Left forelimb (tissue), 1 donor: Measurements from ENCODE around the gene IGF2BP3.

Source experiments
- DNase-seq: peaks from one replicate; pipeline ENCODE4 v3.0.0-alpha.2; 2018; ENCODE audit warnings: low spot score

Gene IGF2BP3

DNA sequence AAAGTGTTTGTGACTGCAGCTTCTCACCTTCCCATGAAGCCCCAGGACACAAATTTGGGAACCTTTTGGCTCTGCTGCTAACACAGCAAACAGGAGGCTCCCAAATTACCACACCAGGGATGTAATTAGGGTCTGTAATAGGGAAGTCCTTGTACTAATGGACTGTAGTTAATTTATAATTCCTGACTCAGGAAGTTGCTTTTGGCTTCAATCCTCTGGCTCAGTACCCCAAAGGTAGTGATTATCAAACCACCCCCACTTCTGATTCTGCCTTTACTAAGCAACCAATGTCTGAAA, 174.9 kb downstream of the IGF2BP3 start:
- no peak for DNase-seq

DNA sequence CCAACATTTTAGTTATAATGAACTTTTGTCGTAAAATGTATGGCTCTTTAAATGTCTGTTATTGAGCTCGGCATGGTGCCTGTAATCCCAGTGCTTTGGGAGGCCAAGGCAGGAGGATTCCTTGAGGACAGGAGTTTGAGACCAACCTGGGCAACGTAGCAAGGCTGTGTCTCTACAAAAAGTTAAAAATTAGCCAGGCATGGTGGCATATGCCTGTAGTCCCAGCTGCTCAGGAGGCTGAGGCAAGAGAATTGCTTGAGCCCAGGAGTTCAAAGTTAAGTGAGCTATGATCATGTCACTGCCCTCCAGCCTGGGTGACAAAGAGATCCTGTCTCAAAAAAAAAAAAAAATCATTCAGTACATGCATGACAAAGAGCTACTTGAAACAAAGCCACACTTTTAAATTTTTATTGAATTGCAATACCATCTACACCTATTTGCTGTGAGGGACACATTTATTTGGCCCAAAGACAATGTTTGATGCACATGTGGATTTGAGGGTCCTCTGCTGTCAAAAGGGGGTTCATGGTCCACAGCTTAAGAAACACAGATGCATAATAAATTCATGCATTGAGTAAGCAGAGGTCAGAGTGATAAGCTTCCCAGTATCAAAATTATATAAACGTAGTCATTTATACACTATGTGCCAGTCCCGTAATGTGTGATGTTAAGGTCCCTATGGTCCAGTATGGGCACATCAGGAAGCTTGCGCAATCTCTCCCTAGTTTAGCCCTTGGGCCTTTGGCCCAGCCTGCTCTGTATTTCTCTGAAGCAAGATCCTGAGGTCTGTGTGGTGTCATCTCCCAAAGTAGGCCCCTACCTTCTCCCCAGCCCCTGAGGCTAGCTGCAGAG, 175.5 kb downstream of the IGF2BP3 start:
- no peak for DNase-seq

DNA sequence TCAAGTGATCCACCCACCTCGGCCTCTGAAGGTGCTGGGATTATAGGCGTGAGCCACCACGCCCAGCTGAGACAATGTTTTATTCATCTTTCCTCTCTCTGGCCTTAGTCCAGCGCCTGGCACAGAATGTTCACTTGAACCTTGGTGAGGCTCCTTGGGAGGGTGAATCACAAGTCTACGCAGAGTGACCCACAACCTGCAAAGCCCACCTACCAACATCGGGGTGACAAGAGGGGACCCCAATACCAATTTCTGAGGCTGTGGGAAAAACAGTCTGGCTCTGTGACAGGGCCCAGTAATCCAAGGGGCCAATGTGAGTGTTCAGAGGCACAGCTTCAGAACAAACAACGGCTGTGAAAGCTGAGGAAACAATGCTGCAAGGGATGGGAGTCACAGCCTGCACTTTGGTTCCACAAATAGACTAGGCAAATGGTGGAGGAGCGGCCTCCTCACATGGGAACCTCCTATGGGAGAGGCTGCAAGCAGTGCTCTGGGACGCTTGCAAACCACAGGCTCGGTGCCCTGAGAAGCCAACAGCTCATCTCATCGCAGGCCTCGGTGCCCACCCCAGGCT, 176.7 kb downstream of the IGF2BP3 start:
- no peak for DNase-seq

DNA sequence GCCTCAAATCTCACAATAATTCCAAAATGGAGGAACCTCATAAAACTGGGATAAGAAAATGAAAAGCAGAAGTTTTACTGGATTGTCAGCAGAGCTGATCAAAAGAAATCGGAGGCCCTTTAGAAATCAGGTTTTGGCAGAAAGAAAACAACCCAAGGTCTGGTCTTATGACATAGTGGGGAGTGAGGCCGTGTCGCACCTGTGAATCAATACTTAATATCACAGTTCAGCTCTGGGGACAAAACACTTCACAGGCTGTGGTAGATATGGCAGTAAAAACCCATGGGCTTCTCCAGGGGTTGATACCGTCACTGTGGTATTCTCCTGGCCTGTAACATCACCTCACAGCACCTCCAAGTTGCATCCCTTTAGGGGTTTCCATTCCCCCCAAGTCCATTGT, 177.7 kb downstream of the IGF2BP3 start:
- no peak for DNase-seq

DNA sequence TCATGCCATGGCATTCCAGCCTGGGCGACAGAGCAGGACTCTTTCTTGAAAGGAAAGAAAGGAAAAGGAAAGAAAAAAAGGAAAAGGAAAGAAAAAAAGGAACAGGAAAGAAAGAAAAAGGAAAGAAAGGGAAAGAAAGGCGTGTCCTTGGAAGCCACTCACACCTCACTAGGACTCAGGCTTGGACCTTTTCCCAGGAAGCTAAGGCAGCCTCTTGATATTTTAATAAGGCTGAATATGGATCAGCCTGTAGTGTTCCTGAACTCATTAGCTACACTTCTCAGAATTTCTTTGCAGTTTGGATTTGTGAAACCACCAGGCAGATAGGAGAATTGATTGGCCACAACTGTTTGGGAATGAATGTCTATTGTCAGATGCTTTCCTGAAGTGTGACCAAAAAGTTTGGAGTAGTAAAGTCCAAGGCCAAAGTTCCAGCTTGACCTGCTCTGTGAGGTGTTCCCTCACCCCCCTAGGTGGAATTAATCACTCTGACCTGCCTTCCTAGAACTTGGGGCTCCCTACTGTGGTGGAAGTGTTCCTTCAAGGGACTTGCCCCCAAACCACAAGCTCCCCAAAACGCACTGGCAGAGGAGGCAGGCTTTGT, 178.2 kb downstream of the IGF2BP3 start:
- no peak for DNase-seq

DNA sequence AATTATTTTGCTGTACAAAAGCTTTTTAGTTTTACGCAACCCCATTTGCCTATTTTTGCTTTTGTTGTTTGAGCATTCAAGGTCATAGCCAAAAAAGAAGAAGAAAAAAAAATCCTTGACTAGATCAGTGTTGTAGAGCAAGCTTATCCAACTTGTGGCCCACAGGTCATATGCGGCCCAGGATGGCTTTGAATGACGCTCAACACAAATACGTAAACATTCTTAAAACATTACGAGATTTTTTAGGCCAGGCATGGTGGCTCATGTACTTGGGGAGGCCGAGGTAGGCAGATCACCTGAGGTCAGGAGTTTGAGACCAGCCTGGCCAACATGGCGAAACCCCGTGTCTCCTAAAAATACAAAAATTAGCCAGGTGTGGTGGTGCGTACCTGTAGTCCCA, 179.3 kb downstream of the IGF2BP3 start:
- no peak for DNase-seq

DNA sequence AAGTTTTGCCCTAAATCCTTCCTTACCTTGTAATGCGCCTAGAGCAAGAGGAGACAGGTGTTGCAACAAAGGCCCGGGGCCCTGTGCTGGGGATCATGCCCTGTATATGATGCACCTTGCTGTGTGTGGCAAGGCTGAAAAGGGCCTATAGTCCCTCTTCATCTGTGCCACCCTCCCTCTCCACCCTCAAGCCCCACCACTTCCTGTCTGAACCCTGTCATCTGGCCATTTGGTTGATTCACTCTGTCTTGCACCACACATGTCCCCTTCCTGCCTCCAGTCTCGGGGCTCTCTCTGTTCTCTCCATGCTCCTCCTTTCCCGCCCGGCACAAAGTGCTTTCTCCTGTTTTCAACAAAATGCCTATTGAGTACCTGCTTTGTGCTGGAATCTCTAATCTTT, 182.7 kb downstream of the IGF2BP3 start:
- no peak for DNase-seq

DNA sequence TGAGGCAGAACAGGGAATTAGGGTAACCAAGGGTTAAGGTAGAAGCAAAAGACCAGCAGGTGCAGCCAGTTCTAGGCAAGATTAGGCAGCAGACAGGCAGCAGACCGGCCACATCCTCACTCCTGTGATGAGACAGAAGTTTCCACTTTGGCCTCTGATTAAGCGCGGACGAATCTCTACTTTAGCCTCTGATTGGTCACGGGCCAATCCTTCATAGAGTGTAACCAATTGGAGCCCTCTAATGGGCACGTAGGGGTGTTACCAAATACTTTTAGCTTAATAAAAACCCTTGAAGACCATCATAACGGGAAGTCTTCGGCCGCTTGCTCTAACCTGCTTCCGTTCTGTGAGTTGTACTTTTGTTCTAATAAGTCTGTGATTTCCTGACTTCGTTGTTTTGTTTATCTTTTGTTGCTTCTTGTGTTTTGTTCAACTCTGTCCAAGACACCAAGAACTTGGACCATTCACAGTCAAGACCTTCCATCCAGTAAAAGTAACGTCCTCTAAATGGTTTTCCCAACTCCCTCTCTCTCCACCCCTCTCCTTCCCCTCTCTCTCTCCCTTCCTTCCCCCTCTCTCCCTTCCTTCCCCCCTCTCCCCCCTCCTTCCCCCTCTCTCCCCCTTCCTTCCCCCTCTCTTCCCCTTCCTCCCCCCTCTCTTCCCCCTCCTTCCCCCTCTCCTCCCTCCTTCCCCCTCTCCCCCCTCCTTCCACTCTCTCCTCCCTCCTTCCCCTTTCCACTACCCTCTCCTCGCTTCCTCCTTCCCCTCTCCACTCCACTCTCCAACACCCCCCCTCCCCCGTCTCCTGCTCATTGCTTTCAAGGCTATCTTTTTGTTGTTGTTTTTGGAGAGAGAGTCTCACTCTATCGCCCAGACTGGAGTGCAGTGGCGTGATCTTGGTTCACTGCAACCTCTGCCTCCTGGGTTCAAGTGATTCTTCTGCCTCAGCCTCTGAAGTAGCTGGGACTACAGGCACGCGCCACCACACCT, 184.3 kb downstream of the IGF2BP3 start:
- no peak for DNase-seq

DNA sequence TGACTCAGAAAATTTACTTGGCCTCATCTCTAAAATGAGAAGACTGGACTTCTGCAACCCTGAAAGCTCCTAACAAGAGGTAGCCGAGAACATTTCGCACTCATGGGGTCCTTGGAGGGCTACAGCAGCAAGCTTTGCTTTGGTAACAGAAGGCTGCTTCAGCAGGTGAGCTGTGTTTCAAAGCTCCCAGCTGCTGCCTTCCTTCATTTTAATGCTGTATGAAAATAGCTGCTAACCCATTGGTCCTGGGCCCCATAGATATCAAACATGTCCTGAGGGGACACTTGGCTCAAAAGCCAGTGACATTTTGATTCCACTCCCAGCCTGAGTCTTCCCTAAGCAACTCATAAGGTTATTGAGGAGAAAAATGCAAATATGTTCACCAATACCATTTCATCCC, 185.4 kb downstream of the IGF2BP3 start:
- no peak for DNase-seq

DNA sequence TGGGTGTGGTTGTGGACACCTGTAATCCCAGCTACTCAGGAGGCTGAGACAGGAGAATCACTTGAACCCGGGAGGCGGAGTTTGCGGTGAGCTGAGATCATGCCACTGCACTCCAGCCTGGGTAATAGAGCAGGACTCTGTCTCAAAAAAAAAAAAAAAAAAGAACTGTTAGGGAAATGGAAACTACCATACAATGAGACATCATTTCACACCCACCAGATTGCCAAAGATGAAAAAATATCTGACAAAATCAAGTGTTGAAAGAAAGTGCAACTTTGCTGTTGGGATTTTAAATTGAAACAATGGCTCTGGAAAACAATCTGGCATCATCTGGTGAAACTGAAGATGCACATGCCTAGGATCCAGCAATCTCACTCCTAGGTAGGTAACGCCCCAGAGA, 187.2 kb downstream of the IGF2BP3 start:
- DNase-seq, result no peak

DNA sequence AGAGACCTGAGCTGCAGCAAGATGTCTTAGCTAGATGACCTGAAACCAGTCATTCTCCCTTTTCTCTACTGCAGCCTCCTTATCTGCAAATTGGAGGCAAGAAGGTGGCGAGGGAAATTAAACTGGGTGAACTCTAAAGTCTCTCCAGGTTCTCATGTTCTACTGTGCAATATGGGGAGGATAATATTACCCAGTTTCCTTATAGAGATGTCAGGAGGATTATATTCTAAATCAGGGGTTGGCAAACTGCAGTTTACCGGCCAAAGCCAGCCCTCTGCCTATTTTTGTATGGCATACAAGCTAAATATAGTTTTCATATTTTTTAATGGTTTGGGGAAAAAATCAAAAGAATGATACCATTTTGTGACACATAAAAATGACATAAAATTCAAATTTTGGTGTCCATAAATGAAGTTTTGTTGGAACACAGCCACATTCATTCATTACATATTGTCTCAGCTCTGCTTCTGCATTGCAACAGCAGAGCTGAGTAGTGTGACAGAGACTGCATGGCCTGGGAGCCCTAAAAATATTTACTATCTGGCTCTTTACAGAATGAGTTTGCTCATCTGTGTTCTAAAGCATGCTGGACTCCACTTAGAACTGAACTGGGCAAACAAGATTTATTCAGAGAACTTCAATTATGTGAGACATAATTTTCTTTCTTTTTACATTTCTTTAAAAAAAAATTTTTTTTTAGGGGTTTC, 190.3 kb downstream of the IGF2BP3 start:
- no peak for DNase-seq

DNA sequence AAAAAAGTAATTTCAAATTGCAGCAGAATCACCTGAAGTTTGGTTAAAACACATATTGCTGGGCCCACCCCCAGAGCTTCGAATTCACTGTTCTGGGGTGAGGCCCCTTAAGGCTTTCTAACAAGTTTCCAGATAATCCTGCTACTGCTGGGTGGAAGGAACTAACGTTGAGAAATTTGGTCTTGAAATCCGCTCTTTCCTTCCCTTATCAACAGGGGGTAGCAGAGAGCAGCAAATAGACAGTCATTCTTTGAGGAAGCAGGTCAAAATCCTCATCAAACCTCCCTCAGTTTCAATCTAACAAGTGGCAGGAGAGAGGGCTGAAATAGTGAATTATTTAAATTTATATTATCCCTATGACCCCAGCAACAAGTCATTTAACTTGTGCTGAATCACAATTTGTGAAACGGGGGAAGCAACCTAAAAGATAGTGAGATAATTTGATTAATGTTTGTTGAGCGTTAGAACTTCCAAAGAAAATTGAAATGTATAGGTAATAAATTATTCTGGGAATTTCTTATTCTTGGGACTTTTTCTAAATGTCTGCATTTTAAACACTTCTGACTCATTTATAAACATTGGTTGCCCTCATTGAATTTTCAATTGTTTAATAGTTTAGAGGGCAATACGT, 192.8 kb downstream of the IGF2BP3 start:
- no peak for DNase-seq

DNA sequence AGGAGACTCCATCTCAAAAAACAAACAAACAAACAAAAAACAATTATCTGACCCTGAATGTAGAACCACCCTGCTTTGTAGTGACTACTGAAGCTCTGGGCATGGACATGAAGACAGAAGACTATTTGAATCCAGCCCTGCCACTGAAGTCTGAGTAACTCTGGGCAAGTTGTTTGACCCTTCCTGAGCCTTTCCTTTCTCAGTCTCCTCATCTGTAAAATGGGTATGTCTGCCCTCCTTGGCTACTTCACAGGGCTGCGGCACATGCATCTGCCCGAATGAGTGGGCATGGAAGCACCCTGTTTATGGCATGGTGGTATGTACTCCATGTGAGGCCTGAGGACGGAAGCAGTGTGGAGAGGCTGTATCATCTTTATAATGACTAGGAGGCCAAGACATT, 193.3 kb downstream of the IGF2BP3 start:
- DNase-seq, result no peak

DNA sequence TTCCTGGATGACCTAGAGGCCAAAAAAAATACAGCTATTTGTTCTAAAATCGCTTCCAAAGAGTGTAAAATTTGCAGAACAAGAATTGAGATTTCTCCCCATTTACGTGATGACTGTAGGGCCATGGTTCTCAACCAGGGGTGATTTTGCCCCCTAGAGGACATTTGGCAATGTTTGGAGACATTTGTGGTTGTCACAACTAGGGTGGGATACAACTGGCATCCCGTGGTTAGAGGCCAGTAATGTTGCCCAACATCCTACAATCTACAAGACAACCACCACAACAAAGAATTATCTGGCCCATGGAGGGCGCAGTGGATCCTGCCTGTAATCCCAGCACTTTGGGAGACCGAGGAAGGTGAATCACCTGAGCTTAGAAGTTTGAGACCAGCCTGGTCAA, 193.9 kb downstream of the IGF2BP3 start:
- DNase-seq, result no peak

DNA sequence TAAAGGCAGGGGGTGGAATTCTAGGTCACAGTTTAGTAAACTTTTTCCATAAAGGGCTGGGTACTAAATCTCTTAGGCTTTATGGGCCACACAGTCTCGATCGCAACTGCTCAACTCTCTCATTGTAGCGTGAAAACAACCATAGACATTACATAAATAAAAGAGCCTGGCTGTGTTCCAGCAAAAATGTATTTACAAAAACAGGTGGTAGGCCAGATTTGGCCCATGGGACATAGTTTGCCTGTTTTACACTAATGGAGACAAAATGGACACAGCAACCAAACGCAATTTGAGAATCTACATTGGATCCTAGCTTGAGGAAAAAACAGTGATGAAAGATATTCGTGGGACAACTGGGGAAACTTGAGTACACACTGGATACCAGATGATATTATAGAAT, 194.4 kb downstream of the IGF2BP3 start:
- DNase-seq, result no peak

DNA sequence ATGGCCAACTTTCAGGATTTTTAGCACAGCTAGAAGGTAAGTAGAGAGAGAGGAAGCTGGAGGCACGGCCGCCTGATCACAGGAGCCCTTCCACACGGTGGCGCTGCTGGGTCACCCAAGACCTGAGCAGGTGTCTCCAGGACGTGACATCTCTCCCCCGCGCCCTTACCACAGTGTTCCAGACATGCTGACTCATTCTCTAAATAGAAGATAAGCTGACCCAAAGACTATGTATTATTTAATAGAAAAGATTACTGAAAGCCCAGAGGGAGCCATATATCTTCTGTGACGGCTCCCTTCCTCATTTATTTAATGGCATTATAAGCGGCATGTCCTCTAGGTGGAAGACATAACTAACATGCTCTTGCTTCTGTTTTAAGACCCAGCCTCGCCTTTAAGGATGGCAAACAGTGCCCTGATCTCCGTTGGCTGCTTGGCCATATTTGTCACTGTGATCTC, 197.1 kb downstream of the IGF2BP3 start:
- no peak for DNase-seq

DNA sequence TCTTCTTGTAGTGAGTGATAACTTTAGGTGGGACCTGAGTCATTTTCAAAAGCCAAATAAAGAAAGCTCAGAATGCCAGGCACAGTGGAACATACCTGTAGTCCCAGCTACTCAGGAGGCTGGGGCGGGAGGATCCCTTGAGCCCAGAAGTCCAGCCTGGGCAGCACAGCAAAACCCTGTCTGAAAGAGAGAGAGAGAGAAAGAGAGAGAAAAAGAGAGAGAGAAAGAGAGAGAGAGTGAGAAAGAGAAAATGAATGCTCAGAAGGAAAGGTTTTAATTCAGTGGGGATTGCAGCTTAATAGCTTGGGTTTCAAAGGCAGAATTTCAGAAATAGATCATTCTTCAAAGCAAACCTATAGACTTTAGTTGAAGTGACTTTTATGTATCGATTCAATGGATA, 198.0 kb downstream of the IGF2BP3 start:
- no peak for DNase-seq

DNA sequence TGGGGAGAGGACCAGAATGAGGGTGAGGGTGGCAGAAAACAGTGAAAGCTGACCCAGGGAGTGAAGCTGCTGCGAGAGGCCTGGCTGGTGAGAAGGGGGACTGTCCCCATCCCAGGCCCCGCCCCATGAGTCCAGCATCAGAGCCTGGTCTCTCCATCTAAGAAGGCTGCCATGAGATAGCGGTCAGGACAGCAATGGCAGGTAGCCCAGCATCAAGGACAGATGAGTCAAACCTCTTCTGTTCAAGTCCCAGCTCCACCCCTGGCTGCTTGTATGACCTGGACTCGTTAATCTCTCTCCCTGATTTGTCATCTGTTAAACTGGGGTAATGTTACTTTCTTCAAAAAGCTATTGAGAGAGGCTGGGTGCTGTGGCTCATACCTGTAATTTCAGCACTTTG, 201.5 kb downstream of the IGF2BP3 start:
- DNase-seq, result no peak

DNA sequence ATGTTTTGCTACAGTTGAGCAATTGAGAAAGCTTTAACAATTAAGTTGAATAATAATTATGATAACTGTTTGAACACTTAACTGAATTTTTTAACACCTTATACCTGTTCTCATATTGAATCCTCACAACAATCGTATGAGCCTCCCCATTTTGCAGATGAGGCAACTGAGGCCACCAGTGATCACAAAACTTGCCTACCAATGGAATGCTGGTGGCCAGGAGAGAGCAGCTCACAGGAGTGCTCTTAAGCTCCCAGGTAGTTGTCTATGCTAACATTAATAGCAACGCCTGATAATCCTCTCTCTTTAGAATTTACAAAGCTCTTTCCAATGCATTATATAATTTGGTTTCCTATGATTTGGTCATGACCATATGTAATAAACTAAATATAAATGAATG, 202.1 kb downstream of the IGF2BP3 start:
- no peak for DNase-seq

DNA sequence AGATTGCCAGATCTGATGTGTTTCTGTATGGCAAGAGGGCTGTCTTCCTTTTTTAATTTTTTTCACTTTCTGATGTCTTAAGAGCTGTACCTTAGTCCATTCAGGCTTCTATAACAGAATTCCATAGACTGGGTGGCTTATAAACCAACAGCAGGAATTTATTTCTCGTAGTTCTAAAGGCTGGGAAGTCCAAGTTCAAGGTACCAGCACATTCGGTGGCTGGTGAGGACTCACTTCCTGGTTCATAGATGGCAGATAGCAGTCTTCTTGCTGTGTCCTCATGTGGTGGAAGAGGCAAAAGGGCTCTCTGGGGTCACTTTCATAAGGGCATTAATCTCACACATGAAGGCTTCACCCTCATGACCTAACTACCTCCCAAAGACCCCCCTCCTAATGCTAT, 202.9 kb downstream of the IGF2BP3 start:
- DNase-seq, result no peak

DNA sequence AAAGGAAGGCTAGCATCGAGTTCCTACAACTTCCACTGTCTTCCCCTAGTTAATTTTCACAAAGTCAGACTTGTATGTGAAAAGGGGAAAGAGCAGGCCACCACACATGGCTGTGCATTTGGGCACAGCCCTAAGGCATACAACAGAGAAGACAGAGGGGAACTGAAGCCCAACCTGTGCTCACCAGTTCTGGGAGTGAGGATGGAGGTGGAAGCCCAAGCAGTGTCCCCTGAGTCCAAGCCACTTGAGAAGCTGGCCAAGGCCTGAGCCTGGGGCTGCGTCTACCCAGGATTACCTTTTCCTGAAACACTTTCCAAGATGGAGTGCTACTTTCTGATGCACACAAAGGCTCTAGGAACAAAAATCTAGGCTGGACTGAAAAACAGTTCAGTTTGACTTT, 203.4 kb downstream of the IGF2BP3 start:
- DNase-seq, result no peak
